BLaER1 (cell line): ENCODE data around the gene G2E3.
"Not testable (repeated sequence)": the region's sequence is repeated elsewhere in the genome, so short reads cannot be mapped to it uniquely, and the experiment has no call there.

ENCODE experiments used
- H3K27ac ChIP-seq: shearing (Covaris generic); formaldehyde crosslinking; 2 replicates; pipeline ENCODE4 v1.8.1; 2022
- H3K27me3 ChIP-seq: shearing (Covaris generic); formaldehyde crosslinking; 2 replicates; pipeline ENCODE4 v1.8.1; 2022
- H3K36me3 ChIP-seq: shearing (Covaris generic); formaldehyde crosslinking; 2 replicates; pipeline ENCODE4 v1.8.1; 2022
- H3K4me1 ChIP-seq: shearing (Covaris generic); formaldehyde crosslinking; 2 replicates; pipeline ENCODE4 v1.8.1; 2022
- H3K4me2 ChIP-seq: shearing (Covaris generic); formaldehyde crosslinking; 2 replicates; pipeline ENCODE4 v1.8.1; 2022
- H3K4me3 ChIP-seq: shearing (Covaris generic); formaldehyde crosslinking; 2 replicates; pipeline ENCODE4 v1.8.1; 2022
- H3K9ac ChIP-seq: shearing (Covaris generic); formaldehyde crosslinking; 2 replicates; pipeline ENCODE4 v1.8.1; 2022
- H3K9me3 ChIP-seq: shearing (Covaris generic); formaldehyde crosslinking; 2 replicates; pipeline ENCODE4 v1.8.1; 2022
- H4K20me1 ChIP-seq: shearing (Covaris generic); formaldehyde crosslinking; 2 replicates; pipeline ENCODE4 v1.8.1; 2022
- Cebpa-rat ChIP-seq: shearing (Covaris generic); IDR thresholded peaks from 2 replicates; pipeline ENCODE4 v1.8.1; 2022

The G2E3 gene

DNA sequence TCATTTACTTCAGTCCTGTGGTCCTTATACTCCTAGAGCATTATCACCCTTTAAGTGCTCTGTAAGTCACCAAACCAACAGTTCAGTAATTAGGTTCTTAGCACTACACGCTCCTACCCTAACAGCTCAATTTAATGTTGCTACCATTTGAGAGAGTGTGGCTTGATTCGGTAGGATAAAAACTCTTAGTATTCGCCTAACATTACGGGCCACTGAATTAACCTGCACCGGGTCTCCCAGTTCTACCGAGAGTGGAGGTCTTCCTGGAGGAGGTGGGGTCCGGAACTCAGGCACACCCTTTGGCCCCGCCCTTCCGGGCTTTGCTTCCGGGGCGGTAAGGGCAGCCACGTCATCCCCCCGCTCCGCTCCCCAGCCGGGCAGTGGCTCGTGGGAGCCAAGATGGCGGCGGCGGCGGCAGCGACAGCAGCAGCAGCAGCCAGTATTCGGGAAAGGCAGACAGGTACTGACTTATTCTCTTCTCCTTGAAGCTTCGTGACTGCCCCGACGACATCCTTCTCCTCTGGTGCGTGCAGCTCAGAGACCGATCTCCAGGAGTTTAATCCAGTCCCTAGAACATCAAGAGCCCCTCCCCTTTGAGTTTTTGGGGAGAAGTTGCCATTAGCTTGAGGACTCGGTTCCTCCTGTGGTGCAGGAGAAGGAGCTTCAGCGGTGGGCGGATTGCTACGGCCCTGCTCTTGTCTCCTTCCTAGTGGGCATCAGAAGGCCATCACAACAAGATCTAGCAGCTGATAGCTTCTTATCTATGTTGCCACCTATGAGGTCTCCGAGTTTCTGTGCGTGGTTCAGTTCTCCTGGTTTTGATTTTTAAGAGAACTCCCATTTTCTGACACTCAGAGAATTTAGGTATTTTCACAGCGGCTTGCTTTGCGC is 63.2 kb downstream of the G2E3 start, which contains the start of gene SCFD1:
SCFD1 (plus strand) TSS at position 380 of the 891 bp plus-strand sequence; CDS start at position 400, 20 bp downstream.
- Histone ChIP-seq H4K20me1 (peaks cover 9% of the 10 kb centered on the region; the same call in 1 of the 2 replicates), H3K4me3 (peak within 1 kb of the TSS; percentile 78), H3K27me3 (no peaks in the 10 kb centered on the region), H3K27ac (peak within 1 kb of the TSS; percentile 88), H3K4me2 (peak within 1 kb of the TSS; percentile 85), H3K9ac (peak within 1 kb of the TSS; percentile 90), H3K9me3 (no peaks in the 10 kb centered on the region), H3K36me3 (peaks cover 6% of the 10 kb centered on the region; the same call in 1 of the 2 replicates), H3K4me1 (peaks cover 27% of the 10 kb centered on the region)
- TF ChIP-seq Cebpa-rat = no peak

DNA sequence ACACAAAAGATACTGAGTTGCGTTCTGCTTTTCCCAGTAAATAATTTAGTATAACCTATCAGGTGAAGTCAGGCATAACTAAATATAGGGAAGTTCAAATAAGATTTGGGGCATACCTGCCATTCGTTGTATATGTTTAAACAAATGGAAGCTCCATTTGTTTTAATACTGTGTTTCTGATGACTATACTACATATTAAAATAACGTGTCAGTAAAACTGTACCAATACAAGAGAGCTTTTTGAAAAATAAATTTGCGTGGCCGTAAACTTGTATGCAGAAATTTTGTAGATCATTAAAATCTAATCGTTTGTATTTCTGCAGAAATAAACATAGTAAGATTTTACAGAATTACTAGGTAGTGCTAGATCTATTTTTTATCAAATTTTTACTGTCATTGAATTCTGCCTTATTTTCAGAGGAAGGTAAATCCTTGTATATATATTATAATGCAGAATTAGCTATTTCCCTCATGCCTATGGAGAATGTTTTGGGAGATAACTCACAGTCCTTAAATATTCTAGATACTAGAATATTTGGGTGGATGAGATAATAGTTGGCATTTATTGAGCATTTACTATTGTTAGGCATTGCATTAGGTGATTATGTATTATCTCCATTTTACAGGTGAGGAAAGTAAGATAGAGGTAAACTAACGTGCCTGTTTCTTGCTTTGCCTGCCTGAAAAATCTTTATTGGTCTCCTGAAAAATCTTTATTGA is 64.6 kb downstream of the G2E3 start:
- Histone ChIP-seq H3K27ac (no peak overlapping the region), H3K4me3 (peak overlapping the region; percentile 78), H3K36me3 (peaks cover 6% of the 10 kb centered on the region; the same call in 1 of the 2 replicates), H3K4me1 (peaks cover 27% of the 10 kb centered on the region), H3K27me3 (no peaks in the 10 kb centered on the region), H3K4me2 (peak overlapping the region; percentile 84), H3K9me3 (no peaks in the 10 kb centered on the region), H3K9ac (no peak overlapping the region), H4K20me1 (peaks cover 15% of the 10 kb centered on the region; the same call in 1 of the 2 replicates)
- TF ChIP-seq Cebpa-rat = no peak

DNA sequence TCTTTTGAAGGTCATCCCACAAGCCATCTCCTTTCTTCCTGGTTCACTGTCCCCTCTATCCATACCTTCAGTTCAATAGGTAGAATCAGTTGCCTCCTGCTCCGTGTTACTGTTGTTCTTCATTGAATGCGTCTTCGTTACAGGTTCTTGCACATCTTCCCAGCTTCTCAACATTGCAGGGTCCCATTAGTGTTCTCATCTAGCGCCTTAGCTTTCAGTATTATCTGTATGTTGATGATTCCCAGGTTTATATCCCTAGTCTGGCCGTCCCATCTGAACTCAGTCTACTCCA is 65.1 kb downstream of the G2E3 start:
- H4K20me1 ChIP-seq = peaks cover 15% of the 10 kb centered on the region; the same call in 1 of the 2 replicates
- no peak for TF ChIP-seq Cebpa-rat
- H3K9me3 ChIP-seq = no peaks in the 10 kb centered on the region
- H3K9ac ChIP-seq = no peak overlapping the region
- H3K4me2 ChIP-seq = peak overlapping the region; percentile 84
- H3K4me3 ChIP-seq = no peak overlapping the region
- peaks cover 6% of the 10 kb centered on the region; the same call in 1 of the 2 replicates for H3K36me3 ChIP-seq
- peaks cover 27% of the 10 kb centered on the region for H3K4me1 ChIP-seq
- H3K27me3 ChIP-seq = no peaks in the 10 kb centered on the region
- no peak overlapping the region for H3K27ac ChIP-seq

DNA sequence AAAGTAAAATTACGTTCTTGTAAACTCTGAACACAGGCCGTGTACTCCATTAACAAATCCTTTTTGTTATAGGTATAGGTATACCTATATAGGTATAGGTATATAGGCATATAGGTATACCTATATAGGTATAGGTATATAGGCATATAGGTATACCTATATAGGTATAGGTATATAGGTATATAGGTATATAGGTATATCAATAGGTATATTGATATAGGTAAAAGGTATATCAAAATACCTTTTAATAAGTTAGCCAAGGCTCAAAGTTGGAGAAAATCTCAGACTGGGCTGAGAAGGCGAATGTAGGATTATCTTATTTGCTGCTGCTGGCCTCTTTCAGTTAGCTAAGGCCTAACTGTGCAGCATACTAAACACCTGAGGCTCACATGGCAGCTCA is 66.6 kb downstream of the G2E3 start:
- peaks cover 16% of the 10 kb centered on the region; the same call in 1 of the 2 replicates for H4K20me1 ChIP-seq
- no peak overlapping the region for H3K4me3 ChIP-seq
- H3K36me3 ChIP-seq = peaks cover 8% of the 10 kb centered on the region
- TF ChIP-seq Cebpa-rat = no peak
- no peak overlapping the region for H3K4me2 ChIP-seq
- H3K4me1 ChIP-seq = peaks cover 27% of the 10 kb centered on the region
- H3K27me3 ChIP-seq = no peaks in the 10 kb centered on the region
- H3K9ac ChIP-seq = no peak overlapping the region
- H3K9me3 ChIP-seq = no peaks in the 10 kb centered on the region
- H3K27ac ChIP-seq = no peak overlapping the region

DNA sequence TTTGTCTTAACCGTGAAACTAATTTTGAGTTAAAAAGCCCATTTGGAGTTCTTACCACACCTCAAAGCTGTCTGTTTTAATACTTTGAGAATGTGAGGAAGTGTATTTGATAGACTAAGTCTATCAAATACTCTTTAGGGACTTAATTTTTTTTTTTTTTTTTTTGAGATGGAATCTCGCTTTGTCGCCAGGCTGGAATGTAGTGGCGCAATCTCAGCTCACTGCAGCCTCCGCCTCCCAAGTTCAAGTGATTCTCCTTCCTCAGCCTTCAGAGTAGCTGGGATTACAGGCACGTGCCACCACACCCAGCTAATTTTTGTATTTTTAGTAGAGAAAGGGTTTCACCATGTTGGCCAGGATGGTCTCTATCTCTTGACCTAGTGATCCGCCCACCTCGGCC is 70.5 kb downstream of the G2E3 start:
- peaks cover 22% of the 10 kb centered on the region; the same call in 1 of the 2 replicates for H4K20me1 ChIP-seq
- H3K4me2 ChIP-seq, H3K9me3 ChIP-seq, H3K4me1 ChIP-seq, H3K27ac ChIP-seq, H3K27me3 ChIP-seq, H3K4me3 ChIP-seq, H3K9ac ChIP-seq: not testable (repeated sequence)
- H3K36me3 ChIP-seq = peaks cover 25% of the 10 kb centered on the region

DNA sequence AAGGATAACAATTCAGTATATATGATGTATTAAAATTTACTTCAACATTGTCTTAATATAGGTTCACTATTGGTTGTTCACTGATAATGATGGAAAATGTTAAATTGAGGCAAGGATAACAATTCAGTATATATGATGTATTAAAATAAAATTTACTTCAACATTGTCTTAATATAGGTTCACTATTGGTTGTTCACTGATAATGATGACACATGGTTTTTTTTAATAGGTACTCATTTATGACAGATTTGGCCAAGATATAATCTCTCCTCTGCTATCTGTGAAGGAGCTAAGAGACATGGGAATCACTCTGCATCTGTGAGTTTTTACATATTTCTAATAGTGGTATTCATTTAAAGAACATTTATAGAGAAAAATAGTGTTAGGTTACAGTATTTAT is 71.3 kb downstream of the G2E3 start:
- H3K9ac ChIP-seq = no peak overlapping the region
- H3K27ac ChIP-seq = no peak overlapping the region
- H3K36me3 ChIP-seq = peaks cover 33% of the 10 kb centered on the region
- no peaks in the 10 kb centered on the region for H3K27me3 ChIP-seq
- H3K4me2 ChIP-seq = no peak overlapping the region
- peaks cover 22% of the 10 kb centered on the region; the same call in 1 of the 2 replicates for H4K20me1 ChIP-seq
- no peaks in the 10 kb centered on the region for H3K4me1 ChIP-seq
- H3K9me3 ChIP-seq = no peaks in the 10 kb centered on the region
- H3K4me3 ChIP-seq = no peak overlapping the region
- no peak for TF ChIP-seq Cebpa-rat

DNA sequence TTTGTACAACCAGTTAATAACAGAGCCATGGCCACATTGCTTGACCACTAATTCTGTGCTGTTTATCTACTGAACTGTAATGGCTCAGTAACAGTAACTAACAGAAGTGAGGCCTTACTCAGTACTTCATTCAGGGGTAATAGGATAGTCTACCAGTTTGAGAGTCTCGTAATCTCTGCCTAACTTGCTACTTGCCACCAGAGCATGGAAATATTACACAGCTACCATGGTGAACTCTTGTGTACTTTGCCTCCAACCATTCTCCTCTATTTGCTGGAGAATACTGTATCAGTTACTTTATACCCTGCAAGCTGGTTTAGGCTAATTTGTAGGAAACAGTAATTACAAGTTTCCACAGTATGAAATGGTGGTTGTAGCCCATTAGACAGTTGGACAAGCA is 73.8 kb downstream of the G2E3 start:
- Histone ChIP-seq H3K36me3 (peaks cover 39% of the 10 kb centered on the region), H3K27me3 (no peaks in the 10 kb centered on the region)

DNA sequence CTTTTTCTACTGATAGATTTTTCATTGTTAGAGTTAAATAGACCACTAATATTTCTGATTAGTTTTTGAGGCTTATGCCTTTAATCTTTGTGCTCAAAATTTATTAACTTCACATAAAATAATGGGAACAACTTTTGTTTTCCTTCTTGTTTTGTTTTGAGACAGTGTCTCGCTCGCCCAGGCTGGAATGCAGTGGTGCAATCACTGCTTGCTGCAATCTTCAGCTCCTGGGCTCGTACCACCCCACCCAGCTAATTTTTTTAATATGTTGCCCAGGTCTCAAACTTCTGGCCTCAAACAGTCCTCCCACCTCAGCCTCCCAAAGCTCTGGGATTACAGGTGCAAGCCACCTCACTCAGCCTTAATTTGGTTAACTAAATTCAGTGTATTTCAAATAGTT is 80.0 kb downstream of the G2E3 start:
- Histone ChIP-seq H3K36me3 (peaks cover 52% of the 10 kb centered on the region), H3K4me1 (no peaks in the 10 kb centered on the region), H3K4me3 (no peak overlapping the region), H3K9me3 (peaks cover 3% of the 10 kb centered on the region), H3K27ac (no peak overlapping the region), H3K4me2 (no peak overlapping the region), H3K9ac (no peak overlapping the region), H4K20me1 (no peaks in the 10 kb centered on the region), H3K27me3 (no peaks in the 10 kb centered on the region)
- no peak for TF ChIP-seq Cebpa-rat

More for the DNA sequence above, 73.8 kb downstream of the G2E3 start:
- Histone ChIP-seq H3K4me2 (no peak overlapping the region), H3K4me3 (no peak overlapping the region), H3K27ac (no peak overlapping the region), H3K9me3 (no peaks in the 10 kb centered on the region), H3K4me1 (no peaks in the 10 kb centered on the region), H3K9ac (no peak overlapping the region), H4K20me1 (peaks cover 7% of the 10 kb centered on the region; the same call in 1 of the 2 replicates)
- no peak for TF ChIP-seq Cebpa-rat

DNA sequence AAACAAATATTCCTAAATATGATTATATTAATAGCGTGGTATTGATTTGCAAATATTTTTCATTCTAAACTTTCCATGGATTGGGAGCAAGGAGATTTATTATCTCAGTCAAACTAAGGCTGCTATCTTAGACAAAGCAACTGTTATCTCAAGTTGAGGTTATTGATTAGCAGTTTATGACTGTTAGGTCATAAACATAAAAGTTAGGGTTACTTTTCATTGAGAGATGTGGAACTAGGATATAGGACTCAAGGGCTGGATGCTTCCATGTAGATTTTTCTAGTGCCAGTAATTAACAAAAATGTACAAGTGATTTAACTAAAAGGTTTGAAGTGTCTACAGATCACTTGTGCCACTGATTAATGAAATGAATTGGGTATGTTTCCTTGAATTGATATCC is 82.2 kb downstream of the G2E3 start:
- Histone ChIP-seq H3K36me3 (peaks cover 58% of the 10 kb centered on the region), H3K9me3 (peaks cover 24% of the 10 kb centered on the region), H3K4me3 (no peak overlapping the region), H3K27ac (no peak overlapping the region), H3K4me2 (no peak overlapping the region), H3K27me3 (no peaks in the 10 kb centered on the region), H3K9ac (no peak overlapping the region), H4K20me1 (no peaks in the 10 kb centered on the region), H3K4me1 (no peaks in the 10 kb centered on the region)
- TF ChIP-seq Cebpa-rat = no peak

DNA sequence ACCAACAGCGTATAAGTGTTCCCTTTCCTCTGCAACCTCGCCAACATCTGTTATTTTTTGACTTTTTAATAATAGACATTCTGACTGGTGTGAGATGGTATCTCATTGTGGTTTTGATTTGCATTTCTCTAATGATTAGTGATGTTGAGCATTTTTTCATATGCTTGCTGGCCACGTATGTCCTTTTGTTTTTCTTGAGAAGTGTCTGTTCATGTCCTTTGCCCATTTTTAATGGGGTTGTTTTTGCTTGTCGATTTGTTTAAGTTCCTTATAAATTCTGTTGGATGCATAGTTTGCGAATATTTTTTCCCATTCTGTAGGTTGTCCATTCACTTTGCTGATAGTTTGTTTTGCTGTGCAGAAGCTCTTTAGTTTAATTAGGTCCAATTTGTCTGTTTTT is 85.5 kb downstream of the G2E3 start:
- H3K9me3 ChIP-seq = peaks cover 24% of the 10 kb centered on the region
- not testable (repeated sequence) for H3K9ac ChIP-seq, H4K20me1 ChIP-seq, H3K4me2 ChIP-seq, H3K4me1 ChIP-seq, H3K27me3 ChIP-seq, H3K4me3 ChIP-seq, H3K27ac ChIP-seq
- H3K36me3 ChIP-seq = peaks cover 65% of the 10 kb centered on the region
